Progenitor cell of endocrine pancreas (in vitro differentiated cells): ENCODE results near the gene GDPD5. TPM values are rescaled to one million over a fixed set of nuclear protein-coding genes. Genes with fewer than 3 reads are reported as not detected.

ENCODE experiments used
- DNase-seq: peaks from one replicate; pipeline ENCODE4 v3.0.0; 2021; ENCODE audit warnings: low spot score; ENCODE audit not compliant: unreplicated experiment
- H3K27ac Mint-ChIP-seq: 2 replicates; pipeline ENCODE4 v1.8.0; 2021; ENCODE audit warnings: mild to moderate bottlenecking, moderate library complexity, mixed read lengths
- H3K27me3 Mint-ChIP-seq: 2 replicates; pipeline ENCODE4 v1.8.0; 2021; ENCODE audit warnings: mixed read lengths
- H3K36me3 Mint-ChIP-seq: 2 replicates; pipeline ENCODE4 v1.8.0; 2022; ENCODE audit warnings: mixed read lengths; ENCODE audit not compliant: insufficient read depth
- H3K4me1 Mint-ChIP-seq: 2 replicates; pipeline ENCODE4 v1.8.0; 2021; ENCODE audit warnings: low read depth, mixed read lengths
- H3K4me3 Mint-ChIP-seq: 2 replicates; pipeline ENCODE4 v1.8.0; 2021; ENCODE audit warnings: low read depth, mild to moderate bottlenecking, moderate library complexity, mixed read lengths
- H3K9me3 Mint-ChIP-seq: 2 replicates; pipeline ENCODE4 v1.8.0; 2021; ENCODE audit warnings: low read depth, mixed read lengths
- CTCF ChIP-seq: fragments of 200-600 bp; sonication (generic); IDR thresholded peaks from one replicate; pipeline ENCODE4 v1.5.0; 2021; ENCODE audit warnings: antibody characterized with exemption, mild to moderate bottlenecking; ENCODE audit not compliant: unreplicated experiment
- total RNA-seq: library from RNA; stranded (reverse); gene quantifications from 2 replicates; pipeline ENCODE4 v1.2.1, GENCODE V29; 2021

GDPD5 gene
- total RNA-seq, 1 donor from 2014 or later = 32.4 TPM

GRCh38 chr11:75485742-75486141 lies 40.0 kb downstream of the GDPD5 start:
- H3K4me3 Mint-ChIP-seq = no peak overlapping the region
- H3K9me3 Mint-ChIP-seq = no peaks in the 10 kb centered on the region
- H3K4me1 Mint-ChIP-seq = no peaks in the 10 kb centered on the region
- no peak for TF ChIP-seq CTCF
- H3K36me3 Mint-ChIP-seq = no peaks in the 10 kb centered on the region
- DNase-seq = no peak
- no peak overlapping the region for H3K27ac Mint-ChIP-seq
- no peaks in the 10 kb centered on the region for H3K27me3 Mint-ChIP-seq

- Mint-ChIP-seq H3K36me3 (no peaks in the 10 kb centered on the region), H3K27ac (no peak overlapping the region), H3K27me3 (no peaks in the 10 kb centered on the region), H3K9me3 (no peaks in the 10 kb centered on the region), H3K4me1 (no peaks in the 10 kb centered on the region), H3K4me3 (no peak overlapping the region)
- DNase-seq = no peak
- no peak for TF ChIP-seq CTCF
Measured at GRCh38 chr11:75482931-75483469, 42.7 kb downstream of the GDPD5 start.

- DNase-seq = no peak
- Mint-ChIP-seq H3K36me3 (no peaks in the 10 kb centered on the region), H3K9me3 (no peaks in the 10 kb centered on the region), H3K27ac (no peak overlapping the region), H3K27me3 (no peaks in the 10 kb centered on the region), H3K4me1 (peaks cover 1% of the 10 kb centered on the region), H3K4me3 (no peak overlapping the region)
- TF ChIP-seq CTCF = no peak
Measured at GRCh38 chr11:75481922-75482606, 43.7 kb downstream of the GDPD5 start.

GRCh38 chr11:75481223-75481921 lies 44.4 kb downstream of the GDPD5 start:
- TF ChIP-seq CTCF = no peak
- no peak for DNase-seq
- no peak overlapping the region for H3K27ac Mint-ChIP-seq
- peaks cover 1% of the 10 kb centered on the region for H3K4me1 Mint-ChIP-seq
- H3K36me3 Mint-ChIP-seq = no peaks in the 10 kb centered on the region
- no peak overlapping the region for H3K4me3 Mint-ChIP-seq
- no peaks in the 10 kb centered on the region for H3K9me3 Mint-ChIP-seq
- H3K27me3 Mint-ChIP-seq = no peaks in the 10 kb centered on the region

GRCh38 chr11:75480185-75481175 lies 45.3 kb downstream of the GDPD5 start:
- no peak overlapping the region for H3K27ac Mint-ChIP-seq
- no peak for DNase-seq
- peaks cover 1% of the 10 kb centered on the region for H3K4me1 Mint-ChIP-seq
- TF ChIP-seq CTCF = no peak
- H3K9me3 Mint-ChIP-seq = no peaks in the 10 kb centered on the region
- H3K4me3 Mint-ChIP-seq = no peak overlapping the region
- H3K36me3 Mint-ChIP-seq = no peaks in the 10 kb centered on the region
- no peaks in the 10 kb centered on the region for H3K27me3 Mint-ChIP-seq
